ENCODE data around the gene SETD5.

DNA sequence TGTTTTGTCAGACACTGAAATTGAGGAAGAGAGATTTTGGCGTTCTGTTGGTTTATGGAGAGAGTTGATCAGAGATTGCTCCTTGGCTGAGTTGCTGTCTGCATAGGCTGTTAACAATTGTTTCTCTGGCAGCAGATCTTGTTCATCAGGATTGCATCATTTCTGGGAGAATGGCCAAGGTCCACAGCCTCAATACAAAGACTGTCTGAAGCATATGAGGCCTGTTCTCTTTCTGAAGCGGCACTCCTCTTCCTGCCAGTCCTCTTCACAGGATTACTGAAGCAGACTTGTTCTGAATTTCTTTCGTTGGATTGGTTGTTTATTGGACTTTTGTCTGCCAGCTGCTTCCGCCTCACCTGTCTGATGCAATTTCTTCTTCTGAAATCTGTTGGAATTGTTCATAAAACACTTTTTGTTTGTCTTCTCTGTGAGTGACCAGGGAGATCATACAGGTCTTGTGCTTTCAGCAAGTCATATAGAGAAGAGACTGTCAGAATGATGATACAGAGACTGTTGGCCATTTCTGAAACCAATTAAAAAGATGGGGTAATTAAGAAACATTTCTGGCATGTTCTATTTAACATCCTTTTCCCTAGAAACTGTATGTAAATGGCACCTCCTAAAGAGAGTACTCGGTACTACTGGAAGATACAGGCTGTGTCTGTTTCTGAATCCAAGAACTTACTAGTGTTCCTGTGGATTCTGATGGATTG is 25.5 kb downstream of the SETD5 start:
- TF ChIP-seq, protein P1, sequence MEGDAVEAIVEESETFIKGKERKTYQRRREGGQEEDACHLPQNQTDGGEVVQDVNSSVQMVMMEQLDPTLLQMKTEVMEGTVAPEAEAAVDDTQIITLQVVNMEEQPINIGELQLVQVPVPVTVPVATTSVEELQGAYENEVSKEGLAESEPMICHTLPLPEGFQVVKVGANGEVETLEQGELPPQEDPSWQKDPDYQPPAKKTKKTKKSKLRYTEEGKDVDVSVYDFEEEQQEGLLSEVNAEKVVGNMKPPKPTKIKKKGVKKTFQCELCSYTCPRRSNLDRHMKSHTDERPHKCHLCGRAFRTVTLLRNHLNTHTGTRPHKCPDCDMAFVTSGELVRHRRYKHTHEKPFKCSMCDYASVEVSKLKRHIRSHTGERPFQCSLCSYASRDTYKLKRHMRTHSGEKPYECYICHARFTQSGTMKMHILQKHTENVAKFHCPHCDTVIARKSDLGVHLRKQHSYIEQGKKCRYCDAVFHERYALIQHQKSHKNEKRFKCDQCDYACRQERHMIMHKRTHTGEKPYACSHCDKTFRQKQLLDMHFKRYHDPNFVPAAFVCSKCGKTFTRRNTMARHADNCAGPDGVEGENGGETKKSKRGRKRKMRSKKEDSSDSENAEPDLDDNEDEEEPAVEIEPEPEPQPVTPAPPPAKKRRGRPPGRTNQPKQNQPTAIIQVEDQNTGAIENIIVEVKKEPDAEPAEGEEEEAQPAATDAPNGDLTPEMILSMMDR (conservative IDR thresholded peaks at IDR 0.05), result peak; percentile 48
- no peak for TF ChIP-seq ZFX (IDR thresholded peaks at IDR 0.05)
